Measurements from ENCODE around the gene CNKSR3. TPM values are rescaled to one million over a fixed set of nuclear protein-coding genes. Genes with fewer than 3 reads are reported as not detected.

The CNKSR3 gene
- polyA plus RNA-seq, 1 donor from 2014 or later: 3.0 TPM

GRCh38 chr6:154457881-154458284, 52.6 kb downstream of the CNKSR3 start:
- Histone ChIP-seq H3F3A (ENCODE audit: insufficient read depth, low read length, poor library complexity, severe bottlenecking) (no peaks in the 10 kb centered on the region), H3K79me2 (replicated peaks; ENCODE audit: insufficient read depth, low read length) (peaks cover 3% of the 10 kb centered on the region), H2AFZ (ENCODE audit: low read depth, low read length) (no peak overlapping the region), H3K9me3 (ENCODE audit: low read length) (no peaks in the 10 kb centered on the region), H3K27ac (ENCODE audit: low read length) (no peak overlapping the region), H3K9ac (ENCODE audit: low read length) (no peak overlapping the region), H3K36me3 (ENCODE audit: insufficient read depth, low read length) (no peaks in the 10 kb centered on the region), H4K20me1 (ENCODE audit: insufficient read depth) (no peaks in the 10 kb centered on the region), H3K27me3 (ENCODE audit: insufficient read depth, low read depth, low read length) (no peaks in the 10 kb centered on the region), H3K4me3 (ENCODE audit: low read length) (no peak overlapping the region), H3K4me2 (ENCODE audit: low read length) (no peak overlapping the region), H3K9me2 (ENCODE audit: insufficient read depth, low read length) (no peaks in the 10 kb centered on the region)
- no peak for TF ChIP-seq SMC3 (conservative IDR thresholded peaks at IDR 0.05; ENCODE audit: poor library complexity)
- TF ChIP-seq, protein P1, sequence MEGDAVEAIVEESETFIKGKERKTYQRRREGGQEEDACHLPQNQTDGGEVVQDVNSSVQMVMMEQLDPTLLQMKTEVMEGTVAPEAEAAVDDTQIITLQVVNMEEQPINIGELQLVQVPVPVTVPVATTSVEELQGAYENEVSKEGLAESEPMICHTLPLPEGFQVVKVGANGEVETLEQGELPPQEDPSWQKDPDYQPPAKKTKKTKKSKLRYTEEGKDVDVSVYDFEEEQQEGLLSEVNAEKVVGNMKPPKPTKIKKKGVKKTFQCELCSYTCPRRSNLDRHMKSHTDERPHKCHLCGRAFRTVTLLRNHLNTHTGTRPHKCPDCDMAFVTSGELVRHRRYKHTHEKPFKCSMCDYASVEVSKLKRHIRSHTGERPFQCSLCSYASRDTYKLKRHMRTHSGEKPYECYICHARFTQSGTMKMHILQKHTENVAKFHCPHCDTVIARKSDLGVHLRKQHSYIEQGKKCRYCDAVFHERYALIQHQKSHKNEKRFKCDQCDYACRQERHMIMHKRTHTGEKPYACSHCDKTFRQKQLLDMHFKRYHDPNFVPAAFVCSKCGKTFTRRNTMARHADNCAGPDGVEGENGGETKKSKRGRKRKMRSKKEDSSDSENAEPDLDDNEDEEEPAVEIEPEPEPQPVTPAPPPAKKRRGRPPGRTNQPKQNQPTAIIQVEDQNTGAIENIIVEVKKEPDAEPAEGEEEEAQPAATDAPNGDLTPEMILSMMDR (IDR thresholded peaks at IDR 0.05; ENCODE audit: poor library complexity, severe bottlenecking): no peak
- no peak for TF ChIP-seq POLR2AphosphoS5 (IDR thresholded peaks at IDR 0.05)
- no peak for TF ChIP-seq REST (IDR thresholded peaks at IDR 0.05; ENCODE audit: borderline replicate concordance)
- TF ChIP-seq EZH2 (IDR thresholded peaks at IDR 0.05; ENCODE audit: borderline replicate concordance, insufficient read depth, low read length, poor library complexity, severe bottlenecking): no peak
- TF ChIP-seq RAD21 (conservative IDR thresholded peaks at IDR 0.05): no peak
- TF ChIP-seq TAF1 (IDR thresholded peaks at IDR 0.05; ENCODE audit: low read depth): no peak
- no peak for TF ChIP-seq MXI1 (conservative IDR thresholded peaks at IDR 0.05; ENCODE audit: poor library complexity, severe bottlenecking)
- no peak for TF ChIP-seq EP300 (conservative IDR thresholded peaks at IDR 0.05; ENCODE audit: poor library complexity, severe bottlenecking)

DNA sequence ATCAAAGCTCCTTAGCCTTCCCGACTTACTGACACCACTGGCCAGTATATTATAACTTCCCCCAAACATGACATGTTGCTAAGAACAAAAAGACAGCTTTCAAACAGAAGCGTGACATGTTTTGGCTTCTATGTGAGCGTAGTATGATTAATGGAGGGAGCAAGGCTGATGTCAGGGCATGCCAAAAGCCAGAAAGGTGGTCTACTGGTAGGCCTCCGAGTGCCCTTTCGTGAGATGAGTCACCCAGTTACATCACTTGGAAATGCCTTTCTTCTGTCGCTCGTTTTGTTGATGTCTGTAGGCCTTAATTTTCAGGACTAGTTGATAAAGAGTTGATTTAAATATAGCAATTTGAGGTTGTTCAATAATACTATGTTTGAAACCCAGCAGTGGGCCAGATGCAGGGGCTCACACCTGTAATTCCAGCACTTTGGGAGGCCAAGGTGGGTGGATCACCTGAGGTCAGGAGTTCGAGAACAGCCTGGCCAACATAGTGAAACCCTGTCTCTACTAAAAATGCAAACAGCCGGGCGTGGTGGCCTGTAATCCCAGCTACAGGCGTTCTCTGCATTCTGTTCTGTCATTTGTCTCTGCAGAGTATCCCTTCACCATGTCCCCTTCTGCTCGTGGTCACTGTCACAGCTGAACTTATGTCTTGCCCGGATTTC, 53.3 kb downstream of the CNKSR3 start:
- Histone ChIP-seq H2AFZ (ENCODE audit: low read depth, low read length) (no peak overlapping the region), H3K4me3 (ENCODE audit: low read length) (no peak overlapping the region), H3K9me2 (ENCODE audit: insufficient read depth, low read length) (no peaks in the 10 kb centered on the region), H3K9ac (ENCODE audit: low read length) (no peak overlapping the region), H3K36me3 (ENCODE audit: insufficient read depth, low read length) (no peaks in the 10 kb centered on the region), H3K79me2 (replicated peaks; ENCODE audit: insufficient read depth, low read length) (peaks cover 3% of the 10 kb centered on the region), H3K27me3 (ENCODE audit: insufficient read depth, low read depth, low read length) (no peaks in the 10 kb centered on the region), H3F3A (ENCODE audit: insufficient read depth, low read length, poor library complexity, severe bottlenecking) (no peaks in the 10 kb centered on the region), H4K20me1 (ENCODE audit: insufficient read depth) (no peaks in the 10 kb centered on the region), H3K27ac (ENCODE audit: low read length) (no peak overlapping the region), H3K9me3 (ENCODE audit: low read length) (no peaks in the 10 kb centered on the region), H3K4me2 (ENCODE audit: low read length) (no peak overlapping the region)
- TF ChIP-seq SMC3 (conservative IDR thresholded peaks at IDR 0.05; ENCODE audit: poor library complexity) (no peak), TAF1 (IDR thresholded peaks at IDR 0.05; ENCODE audit: low read depth) (no peak)

All from neural cell (in vitro differentiated cells).